BLaER1 (cell line): ENCODE data around the gene SATB2.

Experiments used
- H3K27ac ChIP-seq: shearing (Covaris generic); formaldehyde crosslinking; 2 replicates; pipeline ENCODE4 v1.8.1; 2022
- H3K27me3 ChIP-seq: shearing (Covaris generic); formaldehyde crosslinking; 2 replicates; pipeline ENCODE4 v1.8.1; 2022
- H3K36me3 ChIP-seq: shearing (Covaris generic); formaldehyde crosslinking; 2 replicates; pipeline ENCODE4 v1.8.1; 2022
- H3K4me1 ChIP-seq: shearing (Covaris generic); formaldehyde crosslinking; 2 replicates; pipeline ENCODE4 v1.8.1; 2022
- H3K4me2 ChIP-seq: shearing (Covaris generic); formaldehyde crosslinking; 2 replicates; pipeline ENCODE4 v1.8.1; 2022
- H3K4me3 ChIP-seq: shearing (Covaris generic); formaldehyde crosslinking; 2 replicates; pipeline ENCODE4 v1.8.1; 2022
- H3K9ac ChIP-seq: shearing (Covaris generic); formaldehyde crosslinking; 2 replicates; pipeline ENCODE4 v1.8.1; 2022
- H3K9me3 ChIP-seq: shearing (Covaris generic); formaldehyde crosslinking; 2 replicates; pipeline ENCODE4 v1.8.1; 2022
- H4K20me1 ChIP-seq: shearing (Covaris generic); formaldehyde crosslinking; 2 replicates; pipeline ENCODE4 v1.8.1; 2022
- Cebpa-rat ChIP-seq: shearing (Covaris generic); IDR thresholded peaks from 2 replicates; pipeline ENCODE4 v1.8.1; 2022

Gene SATB2

GRCh38 chr2:199339891-199340605, 117.7 kb downstream of the SATB2 start:
- Histone ChIP-seq H3K9ac (no peak overlapping the region), H3K36me3 (no peaks in the 10 kb centered on the region), H3K4me3 (no peak overlapping the region), H3K4me2 (no peak overlapping the region), H3K9me3 (no peaks in the 10 kb centered on the region), H4K20me1 (no peaks in the 10 kb centered on the region), H3K27ac (no peak overlapping the region), H3K27me3 (no peaks in the 10 kb centered on the region), H3K4me1 (no peaks in the 10 kb centered on the region)
- no peak for TF ChIP-seq Cebpa-rat

GRCh38 chr2:199336546-199336945, 121.2 kb downstream of the SATB2 start:
- no peaks in the 10 kb centered on the region for H4K20me1 ChIP-seq
- H3K36me3 ChIP-seq: no peaks in the 10 kb centered on the region
- H3K27me3 ChIP-seq: no peaks in the 10 kb centered on the region
- H3K9me3 ChIP-seq: no peaks in the 10 kb centered on the region
- TF ChIP-seq Cebpa-rat: no peak
- no peaks in the 10 kb centered on the region for H3K4me1 ChIP-seq
- no peak overlapping the region for H3K9ac ChIP-seq
- H3K27ac ChIP-seq: no peak overlapping the region
- H3K4me2 ChIP-seq: no peak overlapping the region
- no peak overlapping the region for H3K4me3 ChIP-seq

- Histone ChIP-seq H3K4me1 (no peaks in the 10 kb centered on the region), H4K20me1 (no peaks in the 10 kb centered on the region), H3K4me3 (no peak overlapping the region), H3K27me3 (no peaks in the 10 kb centered on the region), H3K9me3 (no peaks in the 10 kb centered on the region), H3K36me3 (no peaks in the 10 kb centered on the region), H3K4me2 (no peak overlapping the region), H3K9ac (no peak overlapping the region), H3K27ac (no peak overlapping the region)
- no peak for TF ChIP-seq Cebpa-rat
These were observed 122.2 kb downstream of the SATB2 start for GRCh38 chr2:199335502-199335901.

- H3K4me2 ChIP-seq: no peak overlapping the region
- TF ChIP-seq Cebpa-rat: no peak
- H3K4me3 ChIP-seq: no peak overlapping the region
- no peaks in the 10 kb centered on the region for H3K27me3 ChIP-seq
- no peaks in the 10 kb centered on the region for H3K9me3 ChIP-seq
- no peak overlapping the region for H3K27ac ChIP-seq
- H3K9ac ChIP-seq: no peak overlapping the region
- no peaks in the 10 kb centered on the region for H3K36me3 ChIP-seq
- no peaks in the 10 kb centered on the region for H4K20me1 ChIP-seq
- H3K4me1 ChIP-seq: no peaks in the 10 kb centered on the region
These were observed 128.3 kb downstream of the SATB2 start for GRCh38 chr2:199329466-199329865.

- Histone ChIP-seq H3K27me3 (no peaks in the 10 kb centered on the region), H3K4me1 (no peaks in the 10 kb centered on the region), H4K20me1 (no peaks in the 10 kb centered on the region), H3K9me3 (no peaks in the 10 kb centered on the region), H3K9ac (no peak overlapping the region), H3K27ac (no peak overlapping the region), H3K4me2 (no peak overlapping the region), H3K4me3 (no peak overlapping the region), H3K36me3 (no peaks in the 10 kb centered on the region)
- no peak for TF ChIP-seq Cebpa-rat
These were observed 128.7 kb downstream of the SATB2 start for GRCh38 chr2:199329031-199329430.

- Histone ChIP-seq H3K27me3 (no peaks in the 10 kb centered on the region), H3K4me3 (no peak overlapping the region), H3K9me3 (no peaks in the 10 kb centered on the region), H3K9ac (no peak overlapping the region), H3K4me1 (no peaks in the 10 kb centered on the region), H3K4me2 (no peak overlapping the region), H3K36me3 (no peaks in the 10 kb centered on the region), H3K27ac (no peak overlapping the region), H4K20me1 (no peaks in the 10 kb centered on the region)
- no peak for TF ChIP-seq Cebpa-rat
These were observed 131.9 kb downstream of the SATB2 start for GRCh38 chr2:199325881-199326280.

GRCh38 chr2:199322151-199322550, 135.6 kb downstream of the SATB2 start:
- H3K4me1 ChIP-seq: no peaks in the 10 kb centered on the region
- H3K9ac ChIP-seq: no peak overlapping the region
- H3K4me2 ChIP-seq: no peak overlapping the region
- H3K4me3 ChIP-seq: no peak overlapping the region
- H3K9me3 ChIP-seq: no peaks in the 10 kb centered on the region
- H3K36me3 ChIP-seq: no peaks in the 10 kb centered on the region
- no peak for TF ChIP-seq Cebpa-rat
- H3K27me3 ChIP-seq: no peaks in the 10 kb centered on the region
- H4K20me1 ChIP-seq: no peaks in the 10 kb centered on the region
- no peak overlapping the region for H3K27ac ChIP-seq

GRCh38 chr2:199317646-199318045, 140.1 kb downstream of the SATB2 start:
- H3K27me3 ChIP-seq: no peaks in the 10 kb centered on the region
- no peaks in the 10 kb centered on the region for H3K9me3 ChIP-seq
- H4K20me1 ChIP-seq: no peaks in the 10 kb centered on the region
- no peaks in the 10 kb centered on the region for H3K4me1 ChIP-seq
- no peak for TF ChIP-seq Cebpa-rat
- H3K27ac ChIP-seq: no peak overlapping the region
- no peak overlapping the region for H3K4me3 ChIP-seq
- H3K4me2 ChIP-seq: no peak overlapping the region
- no peak overlapping the region for H3K9ac ChIP-seq
- no peaks in the 10 kb centered on the region for H3K36me3 ChIP-seq

- no peaks in the 10 kb centered on the region for H3K36me3 ChIP-seq
These were observed 140.9 kb downstream of the SATB2 start for GRCh38 chr2:199316851-199317250.

GRCh38 chr2:199315299-199316179, 142.2 kb downstream of the SATB2 start:
- Histone ChIP-seq H3K9ac (no peak overlapping the region), H3K36me3 (no peaks in the 10 kb centered on the region)
- no peak for TF ChIP-seq Cebpa-rat

More at GRCh38 chr2:199316851-199317250, 140.9 kb downstream of the SATB2 start:
- H3K4me3 ChIP-seq: no peak overlapping the region
- H3K27me3 ChIP-seq: no peaks in the 10 kb centered on the region
- no peak for TF ChIP-seq Cebpa-rat
- no peak overlapping the region for H3K27ac ChIP-seq
- no peaks in the 10 kb centered on the region for H4K20me1 ChIP-seq
- H3K4me1 ChIP-seq: no peaks in the 10 kb centered on the region
- H3K9me3 ChIP-seq: no peaks in the 10 kb centered on the region
- no peak overlapping the region for H3K4me2 ChIP-seq
- no peak overlapping the region for H3K9ac ChIP-seq

More at GRCh38 chr2:199315299-199316179, 142.2 kb downstream of the SATB2 start:
- Histone ChIP-seq H4K20me1 (no peaks in the 10 kb centered on the region), H3K4me3 (no peak overlapping the region), H3K4me2 (no peak overlapping the region), H3K4me1 (peaks cover 8% of the 10 kb centered on the region), H3K9me3 (no peaks in the 10 kb centered on the region), H3K27me3 (no peaks in the 10 kb centered on the region), H3K27ac (no peak overlapping the region)
